Stimulated activated CD8-positive, alpha-beta memory T cell treated with anti-CD3 and anti-CD28 coated beads, Interleukin-12 subunit alpha, Interleukin-12 subunit beta, amount 100 ng/mL, for 1 hour (primary cell): Measurements from ENCODE around the gene ACTC1.

Source experiments
- DNase-seq: peaks from one replicate; pipeline ENCODE4 v3.0.0-alpha.2; 2020; ENCODE audit warnings: low read depth

The ACTC1 gene

DNA sequence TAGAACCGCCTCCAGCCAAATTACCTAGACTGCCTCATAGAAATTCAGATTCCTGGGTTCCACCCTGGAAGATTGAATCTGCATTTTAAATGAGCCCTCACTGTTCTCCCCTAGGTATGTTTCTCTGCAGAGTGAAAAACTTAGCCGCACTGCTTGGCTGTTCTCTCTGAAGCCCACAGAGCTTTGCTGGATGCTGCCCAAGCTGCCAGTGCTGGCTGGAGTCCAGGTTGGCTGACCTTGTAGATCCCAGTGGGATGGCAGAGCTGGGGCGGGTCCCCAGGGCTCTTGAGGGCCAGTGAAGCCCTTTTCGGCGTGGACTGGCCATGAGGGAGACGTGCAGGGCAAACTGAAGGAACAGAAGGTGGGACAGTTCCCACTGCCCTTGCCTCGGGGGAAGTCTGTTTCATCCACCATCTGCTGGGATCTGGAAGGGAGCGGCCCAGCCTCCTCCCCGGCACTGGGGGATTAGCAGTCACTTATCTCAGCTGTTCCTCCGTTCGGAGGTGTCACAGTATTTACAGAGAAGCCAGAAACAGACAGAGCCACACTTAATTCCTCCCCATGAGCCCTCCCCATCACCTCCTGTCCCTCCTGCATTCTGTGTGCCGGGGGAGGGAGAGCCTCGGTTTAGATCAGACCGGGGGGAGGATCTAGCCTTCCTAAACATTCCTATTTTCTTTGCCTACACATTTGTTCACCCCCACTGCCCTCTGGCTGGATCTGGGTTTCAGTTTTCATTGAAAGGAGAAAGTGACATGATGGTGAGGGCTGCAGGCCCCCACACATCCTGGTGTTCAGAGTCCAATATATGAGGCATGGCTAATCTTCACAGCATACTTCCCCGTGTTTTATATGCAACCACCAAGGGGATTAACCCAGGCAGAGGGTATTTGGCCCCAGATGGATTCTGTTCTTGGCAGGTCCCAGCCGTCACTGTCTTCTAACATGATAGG, 4.1 kb upstream of the ACTC1 start:
- no peak for DNase-seq

- DNase-seq: no peak
Measured at GRCh38 chr15:34796847-34797435, 1.6 kb upstream of the ACTC1 start.

DNA sequence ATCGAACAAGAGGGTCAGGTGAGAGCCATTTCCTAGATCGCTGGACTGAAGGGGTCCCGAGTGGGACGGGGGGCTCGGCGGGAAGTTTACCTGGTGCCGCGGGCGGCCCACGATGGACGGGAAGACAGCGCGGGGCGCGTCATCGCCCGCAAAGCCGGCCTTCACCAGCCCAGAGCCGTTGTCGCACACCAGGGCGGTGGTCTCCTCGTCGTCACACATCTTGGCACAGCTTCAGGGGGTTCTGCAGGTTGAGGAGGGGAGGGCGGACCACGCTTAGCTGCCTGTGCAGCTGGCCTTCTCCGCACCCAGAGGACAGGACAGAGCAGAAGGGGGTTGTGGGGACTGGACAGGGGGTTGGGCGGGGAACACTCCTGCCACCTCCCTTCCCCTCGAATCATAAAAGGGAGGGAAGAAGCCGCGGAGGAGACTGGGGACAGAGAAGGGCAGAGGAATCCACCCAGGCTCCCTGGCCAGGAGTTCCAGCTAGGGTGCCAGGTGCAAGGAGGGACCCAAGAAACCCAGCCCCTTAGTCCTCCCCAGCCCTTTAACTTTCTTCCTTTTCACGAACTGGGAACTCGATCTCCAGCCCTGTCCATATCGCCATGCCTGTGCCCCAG, 651 bp downstream of the ACTC1 start:
- no peak for DNase-seq

- no peak for DNase-seq
Measured at GRCh38 chr15:34793901-34794300, 1.4 kb downstream of the ACTC1 start.

DNA sequence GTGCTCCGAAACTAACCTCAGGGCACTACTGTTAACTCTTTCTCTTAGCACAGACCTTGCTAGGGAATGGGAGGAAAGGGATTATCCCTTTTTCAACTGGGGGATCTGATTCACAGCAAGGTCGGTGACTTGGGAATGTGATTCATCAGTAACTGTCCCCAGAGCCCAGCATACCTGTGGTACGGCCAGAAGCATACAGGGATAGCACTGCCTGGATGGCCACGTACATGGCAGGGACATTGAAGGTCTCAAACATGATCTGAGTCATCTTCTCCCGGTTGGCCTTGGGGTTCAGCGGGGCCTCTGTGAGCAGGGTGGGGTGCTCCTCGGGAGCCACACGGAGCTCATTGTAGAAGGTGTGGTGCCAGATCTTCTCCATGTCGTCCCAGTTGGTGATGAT, 2.3 kb downstream of the ACTC1 start:
- DNase-seq: no peak

DNA sequence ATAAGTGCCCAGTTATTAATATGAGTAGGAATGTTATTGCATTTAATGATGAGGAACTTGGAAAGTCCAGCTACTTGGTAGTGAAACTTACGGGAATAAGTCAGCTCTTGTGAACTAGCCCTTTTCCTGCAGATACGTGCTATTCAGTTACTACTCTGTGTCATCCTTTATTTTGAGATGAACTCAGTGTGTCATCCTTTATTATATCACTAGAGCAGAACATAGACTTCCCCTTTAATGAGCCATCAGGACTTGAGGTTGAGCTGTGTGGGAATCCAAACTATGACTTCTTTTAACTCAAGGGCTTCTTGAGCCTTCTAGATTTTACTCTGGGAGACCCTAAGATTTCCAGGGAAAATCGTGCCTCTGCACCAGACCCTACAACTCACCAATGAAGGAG, 3.6 kb downstream of the ACTC1 start:
- no peak for DNase-seq

DNA sequence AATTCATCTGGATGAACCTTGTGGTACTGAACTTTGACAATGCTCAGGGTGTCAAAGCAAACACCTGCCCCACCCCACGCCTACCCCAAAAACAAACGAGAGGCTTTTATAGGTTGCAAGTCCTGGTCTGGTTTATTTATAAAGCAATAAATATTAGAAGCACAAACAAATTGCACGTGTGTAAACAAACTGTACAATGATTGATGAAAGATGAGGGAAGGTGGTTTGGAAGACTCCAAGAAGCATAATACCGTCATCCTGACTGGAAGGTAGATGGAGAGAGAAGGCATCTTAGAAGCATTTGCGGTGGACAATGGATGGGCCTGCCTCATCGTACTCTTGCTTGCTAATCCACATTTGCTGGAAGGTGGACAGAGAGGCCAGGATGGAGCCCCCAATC, 5.2 kb downstream of the ACTC1 start:
- DNase-seq: no peak

GRCh38 chr15:34789326-34789725, 6.0 kb downstream of the ACTC1 start:
- no peak for DNase-seq

DNA sequence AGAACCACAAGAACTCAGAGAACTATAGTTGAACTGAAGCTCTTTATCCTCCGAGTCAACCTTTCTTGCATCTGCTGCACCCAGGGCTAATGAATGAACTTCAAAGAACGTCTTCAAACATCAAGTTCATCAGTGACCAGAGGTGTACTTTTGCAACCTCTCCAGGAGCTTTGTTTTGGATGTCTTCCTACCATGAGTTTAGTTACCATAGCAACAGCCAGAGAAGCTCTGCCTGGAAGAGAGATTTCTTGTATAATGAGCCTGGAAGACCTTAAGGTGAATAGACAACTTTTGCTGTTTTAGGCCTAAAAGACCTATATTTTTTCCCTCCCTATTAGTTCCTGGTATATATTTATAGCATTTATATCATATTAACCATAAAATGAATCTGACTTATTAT, 9.1 kb downstream of the ACTC1 start:
- DNase-seq: no peak

- no peak for DNase-seq
Measured at GRCh38 chr15:34783991-34784390, 11.4 kb downstream of the ACTC1 start.

GRCh38 chr15:34783431-34783830, 11.9 kb downstream of the ACTC1 start:
- no peak for DNase-seq

- DNase-seq: no peak
Measured at GRCh38 chr15:34782901-34783300, 12.4 kb downstream of the ACTC1 start.

DNA sequence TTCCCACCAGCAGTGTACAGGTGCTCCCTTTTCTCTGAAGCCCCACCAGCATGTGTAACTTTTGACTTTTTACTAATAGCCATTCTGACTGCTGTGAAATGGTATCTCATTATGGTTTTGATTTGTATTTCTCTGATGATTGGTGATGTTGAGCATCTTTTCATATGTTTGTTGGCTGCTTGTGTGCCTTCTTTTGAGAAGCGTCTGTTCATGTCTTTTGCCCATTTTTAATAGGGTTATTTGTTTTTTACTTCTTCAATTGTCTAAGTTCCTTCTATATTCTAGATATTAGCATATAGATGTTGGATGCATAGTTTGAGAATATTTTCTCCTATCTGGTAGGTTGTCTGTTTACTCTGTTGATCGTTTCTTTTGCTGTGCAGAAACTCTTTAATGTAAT, 14.6 kb downstream of the ACTC1 start:
- DNase-seq: no peak

GRCh38 chr15:34776606-34777105, 18.7 kb downstream of the ACTC1 start:
- no peak for DNase-seq

DNA sequence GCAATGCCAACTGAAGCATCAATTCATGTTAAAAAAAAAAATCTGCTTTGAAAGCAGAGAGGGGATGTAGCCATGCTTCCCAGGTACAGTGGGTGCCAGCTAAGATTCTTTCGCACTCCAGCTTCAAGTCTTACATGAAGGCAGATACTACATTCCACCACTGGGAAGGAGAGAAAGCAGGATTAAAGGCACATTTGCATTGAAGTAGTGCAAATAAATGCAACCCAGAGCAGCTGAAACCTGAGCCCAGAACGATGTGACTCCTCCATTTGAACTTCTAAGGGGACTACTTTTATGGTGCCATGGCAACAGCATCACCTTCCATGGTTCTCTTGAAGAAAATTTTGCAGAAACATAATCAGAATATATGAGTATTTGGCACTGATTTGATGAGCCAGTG, 21.4 kb downstream of the ACTC1 start:
- no peak for DNase-seq

DNA sequence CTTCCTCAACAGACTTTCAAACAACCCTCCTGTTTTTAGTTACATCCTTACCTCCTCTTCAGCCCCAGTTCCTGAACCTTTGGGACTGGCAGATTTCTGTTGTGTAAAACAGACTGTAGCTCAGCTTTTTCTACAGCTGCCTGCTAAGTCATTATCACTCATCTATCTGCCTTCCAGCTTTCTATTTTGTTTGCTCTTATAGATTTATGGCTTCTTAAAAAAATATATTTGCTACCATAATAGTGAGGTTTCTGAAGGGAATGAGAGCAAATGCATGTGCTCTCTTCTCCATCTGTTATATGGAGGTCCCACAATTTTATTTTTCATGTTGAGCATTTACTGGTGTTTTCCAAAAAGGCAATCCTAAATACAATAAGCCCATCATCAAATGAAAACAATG, 22.3 kb downstream of the ACTC1 start:
- DNase-seq: no peak

- DNase-seq: no peak
Measured at GRCh38 chr15:34772312-34772711, 23.0 kb downstream of the ACTC1 start.

DNA sequence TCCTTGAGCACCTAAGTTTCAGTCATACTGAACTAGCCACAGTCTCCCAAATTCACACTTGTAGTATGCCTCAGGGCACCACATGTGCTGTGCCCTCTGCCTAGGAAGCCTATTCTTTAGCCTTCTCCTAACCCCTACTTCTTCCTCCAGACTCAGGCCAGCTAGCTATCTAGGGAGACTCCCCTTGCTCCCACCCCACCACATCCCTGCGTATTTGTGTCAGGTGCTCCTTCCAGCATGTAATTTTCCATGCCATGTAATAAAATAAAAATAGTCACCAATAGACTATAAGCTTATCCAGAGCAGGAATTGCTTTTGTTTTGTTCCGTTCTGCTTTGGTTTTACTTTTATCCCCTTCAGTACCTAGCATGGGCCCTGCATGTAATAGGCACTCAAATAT, 25.6 kb downstream of the ACTC1 start:
- no peak for DNase-seq

DNA sequence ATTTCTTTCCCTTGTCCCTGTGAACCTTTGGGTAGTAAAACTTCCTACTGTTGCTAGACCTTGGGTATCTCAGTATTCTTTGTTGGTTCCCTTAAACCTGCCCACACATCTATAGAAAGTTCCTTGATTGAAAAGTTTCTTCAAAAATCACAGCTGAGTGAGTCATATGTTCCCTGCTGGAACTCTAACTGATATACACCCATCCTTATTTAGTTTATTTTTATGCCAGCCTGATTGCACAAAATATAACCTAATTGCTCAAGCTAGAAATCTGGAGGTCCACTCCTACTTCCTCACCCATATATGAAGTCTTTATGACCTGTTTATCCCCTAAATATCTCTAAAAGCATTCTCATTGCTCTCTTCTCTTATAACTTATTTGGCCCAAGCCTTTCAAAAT, 26.8 kb downstream of the ACTC1 start:
- DNase-seq: no peak

DNA sequence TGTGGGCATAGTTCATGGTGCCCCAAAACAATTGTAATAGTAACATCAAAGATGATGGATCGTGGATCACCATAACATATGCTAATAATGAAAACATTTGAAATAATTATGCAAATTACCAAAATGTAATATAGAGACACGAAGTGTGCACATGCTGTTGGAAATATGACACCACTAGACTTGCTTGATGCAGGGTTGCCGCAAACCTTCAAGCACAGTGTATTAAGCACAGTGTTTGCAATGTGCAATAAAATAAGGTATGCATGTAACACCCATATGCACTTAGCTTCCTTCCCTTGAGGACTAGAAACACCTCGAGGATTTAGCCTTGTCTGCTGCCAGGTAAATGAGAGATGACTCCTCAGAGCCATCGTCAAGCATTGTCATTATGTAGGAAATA, 29.6 kb downstream of the ACTC1 start:
- DNase-seq: no peak

DNA sequence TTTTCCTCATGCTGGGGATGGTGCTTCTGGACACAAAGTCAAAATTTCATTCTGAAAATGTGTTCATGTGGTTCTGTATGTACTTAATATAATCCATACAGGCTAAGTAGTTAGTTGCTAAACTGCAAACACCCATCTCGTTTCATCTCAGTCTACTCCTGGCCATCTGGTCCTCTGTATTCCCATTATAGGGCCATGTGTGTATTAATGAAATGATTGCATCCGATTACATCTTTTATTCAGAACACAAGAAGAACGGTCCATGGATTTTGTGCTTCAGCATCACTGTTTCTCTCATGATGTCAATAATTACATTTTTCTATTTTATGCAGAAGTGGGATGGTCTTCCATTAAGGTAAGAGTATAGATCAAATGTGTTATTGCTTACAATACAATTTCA, 34.4 kb downstream of the ACTC1 start:
- no peak for DNase-seq

- DNase-seq: no peak
Measured at GRCh38 chr15:34759992-34760391, 35.4 kb downstream of the ACTC1 start.

DNA sequence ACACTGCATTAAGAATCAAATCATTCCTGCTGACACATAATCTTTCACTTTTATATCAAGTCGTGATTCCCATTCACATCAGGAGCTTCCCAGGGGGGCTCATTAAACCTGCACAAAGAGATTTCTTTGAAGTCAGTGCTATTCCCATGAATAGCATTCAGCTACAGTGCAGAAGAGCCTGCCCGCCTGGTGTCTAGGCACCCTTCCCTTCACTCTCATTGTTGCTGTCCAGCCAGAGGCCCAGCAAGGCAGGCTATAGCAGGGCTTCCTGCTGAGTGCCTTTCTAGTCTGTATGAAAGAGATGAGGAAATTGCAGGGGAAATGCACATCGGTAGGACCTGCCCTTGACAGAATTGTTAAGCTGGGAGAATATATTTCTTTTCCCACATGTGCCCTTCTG, 36.0 kb downstream of the ACTC1 start:
- DNase-seq: no peak
